HCT116 (cell line): ENCODE results near the gene EXOC4. TPM values are rescaled to one million over a fixed set of nuclear protein-coding genes. Genes with fewer than 3 reads are reported as not detected.

ENCODE experiments used
- ATAC-seq: fragments of 200-7000 bp; cut with Tn5 transposase; 2 replicates; pipeline ENCODE4 v1.9.1; 2020; ENCODE audit warnings: mild to moderate bottlenecking, moderate library complexity
- BruUV-seq: library from RNA; stranded (reverse); fragments of 400-500 nt; replicated peaks from 2 replicates; lab custom pipeline; 2021; lab: Mats Ljungman, UMichigan
- CTCF ChIA-PET: fragments of 300-600 bp; sonication (Branson Sonifier 250); formaldehyde crosslinking; loops from one replicate; lab custom pipeline; 2021; ENCODE audit warnings: antibody characterized with exemption; lab: Charles Lee
- POLR2A ChIA-PET: fragments of 300-600, 350-600 bp; sonication (Branson Sonifier 250); formaldehyde crosslinking; loops from one replicate; lab custom pipeline; 2021; ENCODE audit warnings: antibody characterized with exemption; lab: Charles Lee
- RAD21 ChIA-PET, 2 experiments: fragments of 300-600 bp; sonication (Branson Sonifier 250); formaldehyde crosslinking; loops; one replicate each; lab custom pipeline; 2023; ENCODE audit warnings: low total read pairs in 2 of 2; ENCODE audit not compliant: uncharacterized antibody in 2 of 2, unreplicated experiment in 2 of 2, low non-redundant PET in 1 of 2; lab: Charles Lee
- DNase-seq: peaks from one replicate; pipeline ENCODE4 v3.0.0-alpha.2; 2010; ENCODE audit warnings: low read depth, low spot score
- H2AFZ ChIP-seq: fragments of 200-600 bp; shearing (Covaris generic), sonication (generic); 2 replicates; pipeline ENCODE4 v1.6.1; 2017; ENCODE audit warnings: low read depth, mixed run types, mixed read lengths, antibody characterized with exemption, low read length; ENCODE audit not compliant: poor library complexity, severe bottlenecking
- H3K27ac ChIP-seq: 2 replicates; pipeline ENCODE4 v1.5.1; 2012; ENCODE audit warnings: low read depth, low read length
- H3K27me3 ChIP-seq: fragments of 200-600 bp; sonication (generic); 2 replicates; pipeline ENCODE4 v1.6.1; 2016; ENCODE audit warnings: mixed run types, low read length, mixed read lengths; ENCODE audit not compliant: insufficient read depth
- H3K36me3 ChIP-seq, 2 experiments: fragments of 200-500 bp in 1 of 2; fragments of 200-600 bp in 1 of 2; sonication (Bioruptor generic) in 1 of 2; sonication (generic) in 1 of 2; 2 replicates each; pipeline versions ENCODE4 v1.5.1 to v1.6.1; 2014 to 2016; ENCODE audit warnings: low read length in 2 of 2, inconsistent platforms in 1 of 2, mixed read lengths in 1 of 2, mixed run types in 1 of 2; ENCODE audit not compliant: insufficient read depth in 2 of 2, control insufficient read depth in 1 of 2
- H3K4me1 ChIP-seq, 2 experiments: fragments of 200-600 bp in 1 of 2; sonication (generic) in 1 of 2; 2 replicates each; pipeline versions ENCODE4 v1.5.1 to v1.6.1; 2012 to 2017; ENCODE audit warnings: low read length in 2 of 2, inconsistent platforms in 1 of 2, mild to moderate bottlenecking in 1 of 2, mixed read lengths in 1 of 2, mixed run types in 1 of 2, moderate library complexity in 1 of 2; ENCODE audit not compliant: insufficient read depth in 2 of 2, control insufficient read depth in 1 of 2
- H3K4me2 ChIP-seq: fragments of 200-600 bp; sonication (generic); 2 replicates; pipeline ENCODE4 v1.6.1; 2017; ENCODE audit warnings: mixed run types, low read length, mixed read lengths
- H3K4me3 ChIP-seq, 2 experiments: fragments of 200-600 bp in 1 of 2; sonication (generic) in 1 of 2; replicated peaks in 1 of 2; 2 replicates each; pipeline ENCODE4 v1.5.1; 2011 to 2016; ENCODE audit warnings: low read length in 2 of 2, control low read depth in 1 of 2, low read depth in 1 of 2, mild to moderate bottlenecking in 1 of 2, mixed read lengths in 1 of 2, mixed run types in 1 of 2
- H3K79me2 ChIP-seq: fragments of 200-600 bp; sonication (generic); 2 replicates; pipeline ENCODE4 v1.6.1; 2017; ENCODE audit warnings: mild to moderate bottlenecking, mixed run types, low read length, moderate library complexity, mixed read lengths; ENCODE audit not compliant: insufficient read depth
- H3K9ac ChIP-seq: fragments of 200-600 bp; sonication (generic); 2 replicates; pipeline ENCODE4 v1.6.1; 2016; ENCODE audit warnings: low read length, mixed read lengths
- H3K9me2 ChIP-seq: fragments of 200-600 bp; sonication (generic), shearing (Covaris generic); 2 replicates; pipeline ENCODE4 v1.6.1; 2017; ENCODE audit warnings: mixed run types, mild to moderate bottlenecking, moderate library complexity; ENCODE audit not compliant: insufficient read depth
- H3K9me3 ChIP-seq, 2 experiments: fragments of 200-500 bp in 1 of 2; fragments of 200-600 bp in 1 of 2; sonication (Bioruptor generic) in 1 of 2; sonication (generic) in 1 of 2; 2 replicates each; pipeline ENCODE4 v1.6.1; 2014 to 2017; ENCODE audit warnings: low read length in 2 of 2, mixed read lengths in 2 of 2, inconsistent platforms in 1 of 2, low read depth in 1 of 2, mild to moderate bottlenecking in 1 of 2, mixed run types in 1 of 2, moderate library complexity in 1 of 2; ENCODE audit not compliant: control insufficient read depth in 1 of 2, insufficient read depth in 1 of 2
- H4K20me1 ChIP-seq: fragments of 200-600 bp; sonication (generic), shearing (Covaris generic); 2 replicates; pipeline ENCODE4 v1.6.1; 2017; ENCODE audit warnings: mixed run types, mild to moderate bottlenecking, moderate library complexity; ENCODE audit not compliant: insufficient read depth
- ATF3 ChIP-seq: IDR thresholded peaks from 2 replicates; pipeline ENCODE4 v1.6.1; 2012
- CBX3 ChIP-seq: IDR thresholded peaks from 2 replicates; pipeline ENCODE4 v1.6.1; 2012; ENCODE audit warnings: low read depth
- EZH2phosphoT487 ChIP-seq: fragments of 200-600 bp; IDR thresholded peaks from 2 replicates; pipeline ENCODE4 v1.6.1; 2018; ENCODE audit warnings: antibody characterized with exemption, borderline replicate concordance
- JUND ChIP-seq: IDR thresholded peaks from 2 replicates; pipeline ENCODE4 v1.6.1; 2012
- MAX ChIP-seq: IDR thresholded peaks from 2 replicates; pipeline ENCODE4 v1.6.1; 2012
- POLR2AphosphoS5 ChIP-seq: IDR thresholded peaks from 2 replicates; pipeline ENCODE4 v1.6.1; 2011; ENCODE audit warnings: mild to moderate bottlenecking, low read depth, low read length, moderate library complexity
- REST ChIP-seq: IDR thresholded peaks from 2 replicates; pipeline ENCODE4 v1.6.1; 2012; ENCODE audit warnings: low read depth
- SRF ChIP-seq: IDR thresholded peaks from 2 replicates; pipeline ENCODE4 v1.6.1; 2012; ENCODE audit warnings: low read depth
- TCF7L2 ChIP-seq: IDR thresholded peaks from 2 replicates; pipeline ENCODE4 v1.7.0; 2011; ENCODE audit warnings: borderline replicate concordance, inconsistent platforms; ENCODE audit not compliant: insufficient read depth, insufficient read length; ENCODE audit errors: extremely low read depth
- YY1 ChIP-seq: IDR thresholded peaks from 2 replicates; pipeline ENCODE4 v1.6.1; 2011; ENCODE audit warnings: low read length, low read depth, moderate library complexity, mild to moderate bottlenecking; ENCODE audit not compliant: insufficient replicate concordance; ENCODE audit errors: extremely low read depth
- ZBTB33 ChIP-seq: IDR thresholded peaks from 2 replicates; pipeline ENCODE4 v1.6.1; 2011; ENCODE audit warnings: mild to moderate bottlenecking, low read length, moderate library complexity; ENCODE audit not compliant: insufficient replicate concordance; ENCODE audit errors: extremely low read depth
- intact Hi-C: fragments of 100-400 bp; cut with micrococcal nuclease; formaldehyde crosslinking; loops from 2 replicates; pipeline ENCODE4 v1.10.0; 2022
- total RNA-seq: library from RNA; stranded (reverse); gene quantifications from one replicate; pipeline ENCODE4 v1.2.1, GENCODE V29; 2021; ENCODE audit not compliant: unreplicated experiment

Gene EXOC4
- total RNA-seq, 1 experiment from 2014 or later = 40.3 TPM

- no peak for ATAC-seq
- TF ChIP-seq ATF3 (no peak), ZBTB33 (no peak), SRF (no peak), JUND (no peak), MAX (no peak), POLR2AphosphoS5 (no peak), EZH2phosphoT487 (no peak), YY1 (no peak), CBX3 (no peak), TCF7L2 (no peak), REST (no peak)
- ChIA-PET RAD21 (no interaction called here), POLR2A (no interaction called here), CTCF (no interaction called here)
- no peaks in the 10 kb centered on the region for H3K9me2 ChIP-seq
- H3K79me2 ChIP-seq = no peaks in the 10 kb centered on the region
- H3K9ac ChIP-seq = no peak overlapping the region
- no peak for DNase-seq
- no peak overlapping the region for H3K4me2 ChIP-seq
- no TSS peak for BruUV-seq
- no peak overlapping the region for H3K4me3 ChIP-seq
- peaks cover 4% of the 10 kb centered on the region; the same call in 1 of the 2 replicates for H4K20me1 ChIP-seq
- no peaks in the 10 kb centered on the region for H3K9me3 ChIP-seq
- no peak overlapping the region for H3K27ac ChIP-seq
- H3K4me1 ChIP-seq = no peaks in the 10 kb centered on the region
- intact Hi-C loops = no loop called here
- no peaks in the 10 kb centered on the region for H3K27me3 ChIP-seq
- no peak overlapping the region for H2AFZ ChIP-seq
- H3K36me3 ChIP-seq = no peaks in the 10 kb centered on the region
Measured at GRCh38 chr7:133528796-133529195, 275.9 kb downstream of the EXOC4 start.
